ENCODE measurements around the gene PRR5L.
"Not testable (repeated sequence)": the region's sequence is repeated elsewhere in the genome, so short reads cannot be mapped to it uniquely, and the experiment has no call there.

The PRR5L gene

GRCh38 chr11:36500315-36500721 lies 204.2 kb downstream of the PRR5L start:
- no peak for DNase-seq (ENCODE audit: low spot score)

DNA sequence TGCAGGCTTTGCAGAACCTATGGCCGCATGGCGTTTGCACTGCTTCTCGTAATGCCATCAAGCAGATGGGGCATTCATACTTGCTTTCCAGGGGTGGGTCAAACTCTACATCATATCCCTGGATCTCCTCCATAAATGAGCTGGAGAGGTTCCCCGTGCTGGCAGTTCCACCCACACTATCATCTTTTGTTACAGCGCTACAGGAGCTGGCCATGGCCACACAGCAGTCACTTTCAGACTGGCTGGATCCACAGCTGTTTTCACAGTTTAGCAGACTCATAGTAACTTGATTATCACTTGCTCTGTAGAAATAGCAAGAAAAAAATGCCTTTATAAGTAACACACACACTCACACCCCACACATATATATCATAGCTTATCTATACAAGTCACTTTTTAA lies 205.1 kb downstream of the PRR5L start:
- no peak for DNase-seq (ENCODE audit: low spot score)

GRCh38 chr11:36507824-36508489 lies 211.9 kb downstream of the PRR5L start:
- DNase-seq (ENCODE audit: low spot score), result no peak

DNA sequence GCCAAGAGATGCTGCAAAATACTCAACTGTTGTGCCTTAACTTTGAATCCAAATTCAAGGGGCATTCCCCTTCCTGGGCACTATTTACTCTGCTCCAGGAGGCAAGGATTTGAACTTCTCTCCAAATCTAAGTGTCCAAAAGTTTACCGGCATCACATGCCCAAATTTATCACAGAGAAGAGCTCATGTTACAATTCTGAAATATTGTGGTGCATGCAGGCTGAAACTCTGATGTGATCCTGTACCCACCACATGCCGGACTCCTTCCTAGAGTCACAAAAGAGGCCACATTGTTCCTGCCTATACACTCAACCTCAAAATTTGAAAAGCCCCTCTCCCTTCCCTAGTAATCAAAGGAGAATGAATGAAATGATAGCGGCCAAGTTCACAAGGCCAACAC lies 212.7 kb downstream of the PRR5L start:
- DNase-seq (ENCODE audit: low spot score), result no peak

DNA sequence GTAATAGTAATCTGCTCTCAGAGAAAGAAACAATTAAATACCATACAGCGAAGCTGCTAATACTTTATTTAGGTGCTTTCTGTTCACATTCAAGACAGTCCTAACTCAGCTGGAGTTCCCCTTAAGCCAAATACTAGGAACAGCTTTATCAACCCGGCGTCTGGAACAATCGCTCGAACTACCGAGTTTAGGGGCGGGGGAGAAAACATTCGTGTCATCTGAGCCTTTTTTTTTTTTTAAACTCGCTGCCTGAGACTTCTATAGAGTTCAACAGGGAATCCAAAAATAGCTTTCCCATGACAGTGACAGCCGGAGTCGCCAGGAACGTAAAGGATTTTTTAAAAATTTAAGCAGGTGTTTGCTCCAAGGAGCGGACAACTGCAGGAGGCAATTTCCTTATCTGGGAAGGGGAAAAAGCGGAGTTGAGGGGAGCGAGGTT lies 213.1 kb downstream of the PRR5L start:
- peak; percentile 7 for DNase-seq (ENCODE audit: low spot score)

GRCh38 chr11:36509694-36510593 lies 213.9 kb downstream of the PRR5L start, which contains the start of gene TRAF6:
Gene TRAF6, minus strand, starts transcription at chr11:36510272. Its CDS starts 8,757 bp downstream, at chr11:36501515.
- peak; percentile 84 for DNase-seq (ENCODE audit: low spot score)

DNA sequence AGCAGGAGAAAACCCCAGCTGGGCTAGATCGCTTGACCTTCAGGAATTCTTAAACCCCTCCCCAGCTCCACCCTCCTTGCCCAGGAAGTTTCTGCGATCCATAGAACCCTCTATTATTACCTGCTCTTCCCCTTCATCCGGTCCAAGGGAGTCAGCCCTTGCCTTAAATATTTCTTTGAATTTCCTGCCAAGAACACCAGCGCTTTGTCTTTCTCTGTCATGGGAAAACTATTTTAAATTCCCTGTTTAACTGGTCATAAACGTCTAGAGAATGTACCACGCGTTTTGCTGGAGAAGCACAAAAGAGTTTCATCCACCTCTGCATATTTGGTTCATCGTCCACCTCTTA lies 214.5 kb downstream of the PRR5L start:
- no peak for DNase-seq (ENCODE audit: low spot score)

GRCh38 chr11:36511062-36511461 lies 215.0 kb downstream of the PRR5L start:
- not testable (repeated sequence) for DNase-seq (ENCODE audit: low spot score)

DNA sequence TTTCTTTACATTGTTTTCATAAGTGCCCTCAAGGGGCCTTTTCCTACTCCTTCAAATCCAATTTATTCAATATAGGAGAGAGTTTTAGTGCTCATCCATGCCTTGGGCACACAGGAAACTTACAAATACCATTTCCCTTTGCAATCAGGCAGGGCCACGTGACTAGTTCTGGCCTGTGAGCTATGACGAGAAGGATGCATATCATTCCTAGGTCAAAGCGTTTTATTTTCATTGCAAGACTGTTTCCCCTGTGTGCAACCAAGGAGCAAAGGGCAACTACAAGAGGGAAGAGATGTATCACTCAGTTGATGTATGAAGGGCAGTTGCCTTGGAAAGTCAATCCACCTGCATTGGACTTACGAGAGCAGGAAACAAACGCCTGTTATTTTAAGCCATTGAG lies 215.9 kb downstream of the PRR5L start:
- DNase-seq (ENCODE audit: low spot score), result no peak

GRCh38 chr11:36513965-36514364 lies 217.9 kb downstream of the PRR5L start:
- DNase-seq (ENCODE audit: low spot score), result no peak
